Measurements from ENCODE around the gene EXOC4.
"Not testable (repeated sequence)": the region's sequence is repeated elsewhere in the genome, so short reads cannot be mapped to it uniquely, and the experiment has no call there.

The EXOC4 gene

GRCh38 chr7:133314084-133314483, 61.2 kb downstream of the EXOC4 start:
- no peak for DNase-seq (ENCODE audit: low read depth in 2 of 2)

- no peak for DNase-seq (ENCODE audit: low read depth in 2 of 2)
These were observed 62.6 kb downstream of the EXOC4 start for GRCh38 chr7:133315332-133316040.

- no peak for DNase-seq (ENCODE audit: low read depth in 2 of 2)
These were observed 67.0 kb downstream of the EXOC4 start for GRCh38 chr7:133319842-133320241.

- no peak for DNase-seq (ENCODE audit: low read depth in 2 of 2)
These were observed 68.0 kb downstream of the EXOC4 start for GRCh38 chr7:133320891-133321290.

GRCh38 chr7:133321366-133321765, 68.5 kb downstream of the EXOC4 start:
- DNase-seq (ENCODE audit: low read depth in 2 of 2) = not testable (repeated sequence)

GRCh38 chr7:133326745-133327144, 73.9 kb downstream of the EXOC4 start:
- not testable (repeated sequence) for DNase-seq (ENCODE audit: low read depth in 2 of 2)

- not testable (repeated sequence) for DNase-seq (ENCODE audit: low read depth in 2 of 2)
These were observed 75.1 kb downstream of the EXOC4 start for GRCh38 chr7:133328021-133328420.

GRCh38 chr7:133330085-133330484, 77.2 kb downstream of the EXOC4 start:
- no peak for DNase-seq (ENCODE audit: low read depth in 2 of 2)

GRCh38 chr7:133331861-133332260, 79.0 kb downstream of the EXOC4 start:
- DNase-seq (ENCODE audit: low read depth in 2 of 2) = no peak

- DNase-seq (ENCODE audit: low read depth in 2 of 2) = no peak
These were observed 86.9 kb downstream of the EXOC4 start for GRCh38 chr7:133339772-133340171.

GRCh38 chr7:133344275-133344674, 91.4 kb downstream of the EXOC4 start:
- no peak for DNase-seq (ENCODE audit: low read depth in 2 of 2)

- no peak for DNase-seq (ENCODE audit: low read depth in 2 of 2)
These were observed 93.0 kb downstream of the EXOC4 start for GRCh38 chr7:133345690-133346421.

GRCh38 chr7:133348250-133348649, 95.4 kb downstream of the EXOC4 start:
- no peak for DNase-seq (ENCODE audit: low read depth in 2 of 2)

GRCh38 chr7:133349101-133349500, 96.2 kb downstream of the EXOC4 start:
- DNase-seq (ENCODE audit: low read depth in 2 of 2) = no peak

- DNase-seq (ENCODE audit: low read depth in 2 of 2) = no peak
These were observed 99.6 kb downstream of the EXOC4 start for GRCh38 chr7:133352430-133352829.

GRCh38 chr7:133353775-133354174, 100.9 kb downstream of the EXOC4 start:
- no peak for DNase-seq (ENCODE audit: low read depth in 2 of 2)

- no peak for DNase-seq (ENCODE audit: low read depth in 2 of 2)
These were observed 101.9 kb downstream of the EXOC4 start for GRCh38 chr7:133354546-133355324.

GRCh38 chr7:133355325-133355708, 102.4 kb downstream of the EXOC4 start:
- no peak for DNase-seq (ENCODE audit: low read depth in 2 of 2)

GRCh38 chr7:133355822-133356221, 102.9 kb downstream of the EXOC4 start:
- DNase-seq (ENCODE audit: low read depth in 2 of 2) = no peak

- no peak for DNase-seq (ENCODE audit: low read depth in 2 of 2)
These were observed 105.8 kb downstream of the EXOC4 start for GRCh38 chr7:133358708-133359107.

- DNase-seq (ENCODE audit: low read depth in 2 of 2) = no peak
These were observed 106.6 kb downstream of the EXOC4 start for GRCh38 chr7:133359449-133359848.

GRCh38 chr7:133360201-133360600, 107.3 kb downstream of the EXOC4 start:
- DNase-seq (ENCODE audit: low read depth in 2 of 2) = no peak

GRCh38 chr7:133361806-133362205, 108.9 kb downstream of the EXOC4 start:
- DNase-seq (ENCODE audit: low read depth in 2 of 2) = no peak
